D341Med (cell line): ENCODE results near the gene STRADA.

Experiments
- DNase-seq: peaks from one replicate; pipeline ENCODE4 v3.0.0; 2012; ENCODE audit warnings: low spot score

STRADA gene

GRCh38 chr17:63682441-63682840 is 59.2 kb downstream of the STRADA start:
- no peak for DNase-seq

GRCh38 chr17:63681530-63681929 is 60.1 kb downstream of the STRADA start:
- no peak for DNase-seq

GRCh38 chr17:63680700-63681099 is 60.9 kb downstream of the STRADA start:
- DNase-seq, result no peak

- DNase-seq, result no peak
Measured at GRCh38 chr17:63679214-63679613, 62.4 kb downstream of the STRADA start.

- no peak for DNase-seq
Measured at GRCh38 chr17:63676584-63676983, 65.0 kb downstream of the STRADA start.

- DNase-seq, result no peak
Measured at GRCh38 chr17:63675607-63676546, 65.7 kb downstream of the STRADA start.

DNA sequence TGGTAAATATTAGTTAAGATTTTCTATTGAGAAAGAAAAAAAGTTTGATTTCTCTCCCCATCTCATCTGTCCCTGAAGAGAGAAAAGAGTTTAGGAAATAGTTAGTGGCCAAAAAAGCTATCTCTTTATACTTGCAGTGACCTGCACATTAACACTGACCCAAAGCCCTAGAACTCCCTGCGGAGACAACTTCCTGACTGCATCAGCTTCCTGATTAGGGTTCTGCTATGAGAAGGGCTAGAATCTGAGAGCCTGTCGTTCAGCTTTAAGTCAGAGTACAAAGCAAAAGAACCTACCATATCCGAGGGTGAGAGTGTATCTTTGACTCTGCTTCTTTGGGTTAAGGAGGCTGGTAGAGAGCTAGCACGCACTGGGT is 66.4 kb downstream of the STRADA start:
- no peak for DNase-seq

- no peak for DNase-seq
Measured at GRCh38 chr17:63672856-63673255, 68.7 kb downstream of the STRADA start.

- no peak for DNase-seq
Measured at GRCh38 chr17:63665527-63666214, 75.9 kb downstream of the STRADA start.

DNA sequence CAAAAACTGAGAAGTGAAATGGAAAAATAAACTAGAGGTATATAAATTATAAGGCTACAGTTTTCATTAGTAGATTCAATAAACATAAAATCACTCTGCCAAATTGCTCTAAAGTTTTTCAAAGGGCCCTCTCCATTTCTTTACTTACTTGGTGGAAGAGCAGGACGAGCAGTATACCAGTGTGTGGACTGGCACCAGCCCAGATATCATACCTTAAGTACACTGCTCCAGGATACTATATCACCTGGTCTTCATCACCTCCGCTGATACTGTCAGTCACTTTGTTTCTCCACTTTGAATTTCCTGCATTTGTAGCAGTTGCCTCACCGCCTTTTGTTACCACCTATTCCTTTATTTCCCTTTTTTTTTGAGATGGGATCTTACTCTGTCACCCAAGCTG is 81.7 kb downstream of the STRADA start:
- no peak for DNase-seq

- DNase-seq, result no peak
Measured at GRCh38 chr17:63658366-63658765, 83.2 kb downstream of the STRADA start.

- no peak for DNase-seq
Measured at GRCh38 chr17:63657786-63658185, 83.8 kb downstream of the STRADA start.

GRCh38 chr17:63653050-63653449 is 88.5 kb downstream of the STRADA start:
- no peak for DNase-seq
